GM12892 (cell line): ENCODE data around the gene URAD.

Experiments used
- POLR2A ChIP-seq: IDR thresholded peaks from 2 replicates; pipeline ENCODE4 v1.6.1; 2011; ENCODE audit warnings: low read depth, low read length, control low read depth
- POLR2AphosphoS5 ChIP-seq: IDR thresholded peaks from 2 replicates; pipeline ENCODE4 v1.6.1; 2011; ENCODE audit warnings: low read depth, low read length, control low read depth
- TAF1 ChIP-seq: IDR thresholded peaks from 2 replicates; pipeline ENCODE4 v1.6.1; 2011; ENCODE audit warnings: low read depth, mild to moderate bottlenecking, control low read depth, low read length, borderline replicate concordance

DNA sequence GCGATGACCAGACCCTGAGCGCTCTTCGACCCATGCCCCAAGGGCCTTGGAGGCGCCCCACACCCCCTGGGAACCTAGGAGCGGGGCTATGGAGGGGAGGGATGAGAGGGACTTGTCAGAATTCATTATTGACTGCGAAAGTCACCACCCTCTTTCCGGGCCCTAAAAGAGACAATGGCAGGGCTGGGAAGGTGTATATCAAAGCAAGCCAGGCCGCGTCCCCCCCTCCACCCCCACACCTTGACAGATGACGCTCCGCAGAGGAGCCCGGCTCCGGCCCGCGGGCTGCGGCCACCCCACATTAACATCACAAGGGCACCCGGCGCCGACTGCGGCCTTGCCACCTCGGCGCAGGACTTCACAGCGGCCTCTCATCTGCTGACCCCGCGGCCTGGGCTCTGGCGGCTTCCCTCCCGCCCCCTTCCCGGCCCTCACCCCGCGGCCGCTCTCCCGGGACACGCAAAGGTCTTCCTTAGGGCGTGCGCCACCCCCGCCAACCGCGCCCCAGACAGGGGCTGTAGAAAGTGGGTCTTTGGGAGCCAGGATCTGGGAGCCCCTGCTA is 21.8 kb downstream of the URAD start:
- TF ChIP-seq POLR2A, result no peak
- TF ChIP-seq POLR2AphosphoS5, result no peak
- no peak for TF ChIP-seq TAF1
